Kidney capillary endothelial cell (primary cell): Measurements from ENCODE around the gene ACBD3.
"Not testable (repeated sequence)": the region's sequence is repeated elsewhere in the genome, so short reads cannot be mapped to it uniquely, and the experiment has no call there.

Experiments used
- DNase-seq: peaks from one replicate; pipeline ENCODE4 v3.0.0-alpha.2; 2018; ENCODE audit warnings: low spot score

ACBD3 gene

GRCh38 chr1:226186124-226187018 lies at the start of gene ACBD3:
TSS of gene ACBD3 (minus strand) at chr1:226186741. CDS start at chr1:226186675, 66 bp downstream.
- peak; percentile 82 for DNase-seq

GRCh38 chr1:226233806-226234205 lies 47.3 kb upstream of the ACBD3 start:
- no peak for DNase-seq

- DNase-seq: no peak
Measured at GRCh38 chr1:226233293-226233692, 46.8 kb upstream of the ACBD3 start.

- DNase-seq: no peak
Measured at GRCh38 chr1:226226601-226227000, 40.1 kb upstream of the ACBD3 start.

GRCh38 chr1:226223786-226224244 lies 37.3 kb upstream of the ACBD3 start:
- DNase-seq: no peak

- DNase-seq: no peak
Measured at GRCh38 chr1:226223157-226223785, 36.7 kb upstream of the ACBD3 start, which contains the start of gene MIXL1. TSS of gene MIXL1 (plus strand) at chr1:226223664. CDS start at chr1:226223682, 18 bp downstream.

- DNase-seq: no peak
Measured at GRCh38 chr1:226222686-226223085, 36.1 kb upstream of the ACBD3 start.

- DNase-seq: no peak
Measured at GRCh38 chr1:226220473-226221189, 34.1 kb upstream of the ACBD3 start.

- DNase-seq: no peak
Measured at GRCh38 chr1:226217273-226217672, 30.7 kb upstream of the ACBD3 start.

- DNase-seq: no peak
Measured at GRCh38 chr1:226216056-226216455, 29.5 kb upstream of the ACBD3 start.

- no peak for DNase-seq
Measured at GRCh38 chr1:226215239-226215638, 28.7 kb upstream of the ACBD3 start.

GRCh38 chr1:226212545-226212944 lies 26.0 kb upstream of the ACBD3 start:
- no peak for DNase-seq

GRCh38 chr1:226211181-226211821 lies 24.8 kb upstream of the ACBD3 start:
- DNase-seq: no peak

- no peak for DNase-seq
Measured at GRCh38 chr1:226210571-226211176, 24.1 kb upstream of the ACBD3 start.

GRCh38 chr1:226209307-226210059 lies 22.9 kb upstream of the ACBD3 start:
- no peak for DNase-seq

GRCh38 chr1:226207048-226207447 lies 20.5 kb upstream of the ACBD3 start:
- no peak for DNase-seq

GRCh38 chr1:226204198-226204597 lies 17.7 kb upstream of the ACBD3 start:
- DNase-seq: no peak

- DNase-seq: no peak
Measured at GRCh38 chr1:226203655-226204054, 17.1 kb upstream of the ACBD3 start.

GRCh38 chr1:226203240-226203639 lies 16.7 kb upstream of the ACBD3 start:
- DNase-seq: no peak

GRCh38 chr1:226202666-226203065 lies 16.1 kb upstream of the ACBD3 start:
- not testable (repeated sequence) for DNase-seq

GRCh38 chr1:226202246-226202645 lies 15.7 kb upstream of the ACBD3 start:
- no peak for DNase-seq
